GM23338 (cell line): ENCODE measurements around the gene TSPAN32. TPM values are rescaled to one million over a fixed set of nuclear protein-coding genes. Genes with fewer than 3 reads are reported as not detected.

Experiments used
- ATAC-seq: fragments of 200-7000 bp; cut with Tn5 transposase; 3 replicates; pipeline ENCODE4 v1.9.1; 2020
- DNase-seq: peaks from one replicate; pipeline ENCODE4 v3.0.0-alpha.2; 2015; ENCODE audit warnings: low spot score
- H2AFZ ChIP-seq: fragments of 200-600 bp; sonication (generic); 2 replicates; pipeline ENCODE4 v1.8.0; 2016; ENCODE audit warnings: antibody characterized with exemption, mild to moderate bottlenecking, moderate library complexity
- H3F3A ChIP-seq: fragments of 200-600 bp; sonication (generic); replicated peaks from 2 replicates; pipeline ENCODE4 v1.8.0; 2017; ENCODE audit warnings: antibody characterized with exemption, mixed run types, low read depth
- H3K27ac ChIP-seq: fragments of 200-600 bp; sonication (generic); 2 replicates; pipeline ENCODE4 v1.6.1; 2016; ENCODE audit warnings: low read depth
- H3K27me3 ChIP-seq: fragments of 200-600 bp; sonication (generic); 2 replicates; pipeline ENCODE4 v1.8.0; 2016; ENCODE audit warnings: mild to moderate bottlenecking, mixed run types, moderate library complexity; ENCODE audit not compliant: insufficient read depth
- H3K36me3 ChIP-seq: fragments of 200-600 bp; sonication (generic); 2 replicates; pipeline ENCODE4 v1.8.0; 2016; ENCODE audit warnings: mild to moderate bottlenecking; ENCODE audit not compliant: insufficient read depth
- H3K4me1 ChIP-seq: fragments of 200-600 bp; sonication (generic); 2 replicates; pipeline ENCODE4 v1.8.0; 2016; ENCODE audit warnings: mild to moderate bottlenecking, moderate library complexity; ENCODE audit not compliant: insufficient read depth
- H3K4me2 ChIP-seq: fragments of 200-600 bp; sonication (generic); 2 replicates; pipeline ENCODE4 v1.7.1; 2017; ENCODE audit warnings: mixed run types
- H3K4me3 ChIP-seq: fragments of 200-600 bp; sonication (generic); 2 replicates; pipeline ENCODE4 v1.6.1; 2016; ENCODE audit warnings: mixed run types
- H3K79me2 ChIP-seq: fragments of 200-600 bp; sonication (generic); replicated peaks from 2 replicates; pipeline ENCODE4 v1.8.0; 2017; ENCODE audit warnings: mild to moderate bottlenecking; ENCODE audit not compliant: insufficient read depth
- H3K9me2 ChIP-seq: fragments of 200-600 bp; sonication (generic); 2 replicates; pipeline ENCODE4 v1.8.0; 2017; ENCODE audit not compliant: insufficient read depth
- H4K20me1 ChIP-seq: fragments of 200-600 bp; sonication (generic); replicated peaks from 2 replicates; pipeline ENCODE4 v1.8.0; 2017; ENCODE audit warnings: mild to moderate bottlenecking; ENCODE audit not compliant: insufficient read depth
- H3K27ac Mint-ChIP-seq: 2 replicates; pipeline ENCODE4 v1.8.0; 2020; ENCODE audit warnings: inconsistent platforms, mild to moderate bottlenecking, moderate library complexity, mixed read lengths
- H3K27me3 Mint-ChIP-seq: 3 replicates; pipeline ENCODE4 v1.8.0; 2022; ENCODE audit warnings: low read depth, mild to moderate bottlenecking, moderate library complexity, mixed read lengths, inconsistent platforms; ENCODE audit not compliant: insufficient read depth, poor library complexity
- H3K36me3 Mint-ChIP-seq: 3 replicates; pipeline ENCODE4 v1.8.0; 2021; ENCODE audit warnings: low read depth, mild to moderate bottlenecking, inconsistent platforms, moderate library complexity, mixed read lengths
- H3K4me1 Mint-ChIP-seq: 3 replicates; pipeline ENCODE4 v1.8.0; 2020; ENCODE audit warnings: mild to moderate bottlenecking, inconsistent platforms, mixed read lengths
- H3K4me3 Mint-ChIP-seq: 3 replicates; pipeline ENCODE4 v1.8.0; 2021; ENCODE audit warnings: moderate library complexity, mild to moderate bottlenecking, inconsistent platforms, mixed read lengths
- H3K9me3 Mint-ChIP-seq: 3 replicates; pipeline ENCODE4 v1.8.0; 2020; ENCODE audit warnings: moderate library complexity, mild to moderate bottlenecking, inconsistent platforms, mixed read lengths
- CREB1 ChIP-seq: fragments of 250-450 bp; sonication (Bioruptor Pico); IDR thresholded peaks from 2 replicates; pipeline ENCODE4 v1.5.0; 2020; ENCODE audit warnings: low read depth, mild to moderate bottlenecking, moderate library complexity
- EZH2 ChIP-seq: fragments of 200-600 bp; sonication (generic); IDR thresholded peaks from one replicate; pipeline ENCODE4 v1.8.0; 2017; ENCODE audit warnings: antibody characterized with exemption, mild to moderate bottlenecking, low read depth; ENCODE audit not compliant: unreplicated experiment
- EZH2phosphoT487 ChIP-seq: fragments of 200-600 bp; sonication (generic); IDR thresholded peaks from one replicate; pipeline ENCODE4 v1.8.1; 2018; ENCODE audit warnings: antibody characterized with exemption; ENCODE audit not compliant: unreplicated experiment
- JUNB ChIP-seq: IDR thresholded peaks from one replicate; pipeline ENCODE4 v1.6.1; 2016; ENCODE audit warnings: antibody characterized with exemption; ENCODE audit not compliant: unreplicated experiment
- NANOG ChIP-seq: IDR thresholded peaks from 2 replicates; pipeline ENCODE4 v1.6.1; 2016; ENCODE audit warnings: antibody characterized with exemption, borderline replicate concordance
- POLR2AphosphoS5 ChIP-seq: IDR thresholded peaks from 2 replicates; pipeline ENCODE4 v1.6.1; 2016; ENCODE audit warnings: antibody characterized with exemption, low read depth
- STAT1 ChIP-seq: IDR thresholded peaks from one replicate; pipeline ENCODE4 v1.6.1; 2016; ENCODE audit warnings: antibody characterized with exemption; ENCODE audit not compliant: unreplicated experiment
- ZNF114 ChIP-seq: fragments of 250-450 bp; sonication (Bioruptor Pico); IDR thresholded peaks from 2 replicates; pipeline ENCODE4 v1.5.0; 2020; ENCODE audit warnings: mild to moderate bottlenecking, moderate library complexity
- ZNF331 ChIP-seq: fragments of 250-450 bp; sonication (Bioruptor Pico); IDR thresholded peaks from 2 replicates; pipeline ENCODE4 v1.5.0; 2020; ENCODE audit warnings: low read depth, mild to moderate bottlenecking, moderate library complexity
- polyA plus RNA-seq: library from polyadenylated mRNA; unstranded; fragments of >200 nt; fragmentation: Nextera tagmentation; extraction: Ambion mirVana; gene quantifications from 2 replicates; pipeline ENCODE4 v1.2.1, GENCODE V29; 2016
- total RNA-seq: library from RNA; depleted of rRNA; stranded (reverse); fragments of >200 nt; shearing (Covaris generic); gene quantifications from 2 replicates; pipeline ENCODE4 v1.2.3, GENCODE V29; 2014
- TF ChIP-seq, protein P1 (sequence below): fragments of 250-450 bp; sonication (Bioruptor Pico); IDR thresholded peaks from 2 replicates; pipeline ENCODE4 v1.5.0; 2020; ENCODE audit warnings: mild to moderate bottlenecking, moderate library complexity
- TF ChIP-seq, protein P2 (sequence below): IDR thresholded peaks from one replicate; pipeline ENCODE4 v1.6.1; 2018; ENCODE audit warnings: antibody characterized with exemption; ENCODE audit not compliant: unreplicated experiment
- TF ChIP-seq, protein P3 (sequence below): IDR thresholded peaks from 2 replicates; pipeline ENCODE4 v1.6.1; 2016; ENCODE audit warnings: antibody characterized with exemption
- TF ChIP-seq, protein P4 (sequence below), 2 experiments: fragments of 200-600 bp in 1 of 2; sonication (generic) in 1 of 2; conservative IDR thresholded peaks; 2 replicates each; pipeline versions ENCODE4 v1.5.1 to v1.6.1; 2016 to 2017; ENCODE audit warnings: antibody characterized with exemption in 2 of 2, low read depth in 2 of 2, mild to moderate bottlenecking in 2 of 2, moderate library complexity in 1 of 2

The TSPAN32 gene
- total and polyA plus RNA-seq, 2 experiments from 2014 or later = not detected

DNA sequence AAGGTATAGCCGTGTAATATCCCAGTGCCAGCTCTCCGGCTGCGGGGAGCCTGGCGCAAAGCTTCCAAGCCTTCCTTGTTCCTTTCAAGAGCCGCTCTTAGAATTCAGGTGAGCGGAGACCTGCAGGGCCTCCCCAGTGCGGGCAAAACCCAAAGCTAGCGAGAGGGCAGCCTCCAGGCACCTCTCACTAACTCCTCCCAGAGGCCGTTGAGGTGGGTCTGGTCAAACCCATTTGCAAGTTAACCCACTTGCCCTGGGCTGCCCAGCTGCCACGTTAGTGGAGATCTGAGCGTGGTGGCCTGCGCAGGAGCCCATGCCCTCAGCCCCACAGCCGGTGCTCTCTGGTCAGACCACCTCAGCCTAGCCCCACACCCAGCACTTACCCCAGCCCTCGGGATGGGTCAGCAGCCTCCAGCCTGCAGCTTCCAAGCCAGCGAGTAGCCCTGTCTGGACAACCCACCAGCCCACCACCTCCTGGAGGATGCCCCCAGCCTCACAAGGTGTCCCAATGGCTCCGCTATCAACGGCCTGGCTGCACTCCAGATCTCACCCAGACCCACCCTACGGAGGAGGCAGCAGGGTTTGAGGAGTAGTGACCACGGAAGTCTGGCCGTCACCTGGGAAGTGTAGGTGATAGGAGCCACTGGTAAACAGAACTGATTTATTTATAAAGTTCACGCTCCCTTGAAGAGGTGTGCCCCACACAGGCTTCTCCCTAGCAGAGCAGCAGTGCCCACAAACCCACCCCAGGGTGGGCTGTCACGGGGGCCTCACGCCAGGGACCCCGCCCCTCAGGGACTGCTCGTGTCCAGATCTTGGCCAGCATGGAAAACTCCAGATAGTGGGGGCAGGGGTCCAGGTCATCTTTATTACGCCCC, 33.7 kb upstream of the TSPAN32 start:
- H3F3A ChIP-seq = no peaks in the 10 kb centered on the region
- ATAC-seq = no peak
- Mint-ChIP-seq H3K27me3 (peaks cover 51% of the 10 kb centered on the region), H3K9me3 (peaks cover 5% of the 10 kb centered on the region; the same call in 2 of the 3 replicates), H3K36me3 (no peaks in the 10 kb centered on the region), H3K4me3 (peak overlapping the region; percentile 65), H3K27ac (no peak overlapping the region), H3K4me1 (peaks cover 12% of the 10 kb centered on the region)
- no peaks in the 10 kb centered on the region for H3K36me3 ChIP-seq
- no peak for TF ChIP-seq CREB1 (CRISPR knock-in tag)
- TF ChIP-seq STAT1 = no peak
- TF ChIP-seq JUNB = no peak
- TF ChIP-seq, protein P1, sequence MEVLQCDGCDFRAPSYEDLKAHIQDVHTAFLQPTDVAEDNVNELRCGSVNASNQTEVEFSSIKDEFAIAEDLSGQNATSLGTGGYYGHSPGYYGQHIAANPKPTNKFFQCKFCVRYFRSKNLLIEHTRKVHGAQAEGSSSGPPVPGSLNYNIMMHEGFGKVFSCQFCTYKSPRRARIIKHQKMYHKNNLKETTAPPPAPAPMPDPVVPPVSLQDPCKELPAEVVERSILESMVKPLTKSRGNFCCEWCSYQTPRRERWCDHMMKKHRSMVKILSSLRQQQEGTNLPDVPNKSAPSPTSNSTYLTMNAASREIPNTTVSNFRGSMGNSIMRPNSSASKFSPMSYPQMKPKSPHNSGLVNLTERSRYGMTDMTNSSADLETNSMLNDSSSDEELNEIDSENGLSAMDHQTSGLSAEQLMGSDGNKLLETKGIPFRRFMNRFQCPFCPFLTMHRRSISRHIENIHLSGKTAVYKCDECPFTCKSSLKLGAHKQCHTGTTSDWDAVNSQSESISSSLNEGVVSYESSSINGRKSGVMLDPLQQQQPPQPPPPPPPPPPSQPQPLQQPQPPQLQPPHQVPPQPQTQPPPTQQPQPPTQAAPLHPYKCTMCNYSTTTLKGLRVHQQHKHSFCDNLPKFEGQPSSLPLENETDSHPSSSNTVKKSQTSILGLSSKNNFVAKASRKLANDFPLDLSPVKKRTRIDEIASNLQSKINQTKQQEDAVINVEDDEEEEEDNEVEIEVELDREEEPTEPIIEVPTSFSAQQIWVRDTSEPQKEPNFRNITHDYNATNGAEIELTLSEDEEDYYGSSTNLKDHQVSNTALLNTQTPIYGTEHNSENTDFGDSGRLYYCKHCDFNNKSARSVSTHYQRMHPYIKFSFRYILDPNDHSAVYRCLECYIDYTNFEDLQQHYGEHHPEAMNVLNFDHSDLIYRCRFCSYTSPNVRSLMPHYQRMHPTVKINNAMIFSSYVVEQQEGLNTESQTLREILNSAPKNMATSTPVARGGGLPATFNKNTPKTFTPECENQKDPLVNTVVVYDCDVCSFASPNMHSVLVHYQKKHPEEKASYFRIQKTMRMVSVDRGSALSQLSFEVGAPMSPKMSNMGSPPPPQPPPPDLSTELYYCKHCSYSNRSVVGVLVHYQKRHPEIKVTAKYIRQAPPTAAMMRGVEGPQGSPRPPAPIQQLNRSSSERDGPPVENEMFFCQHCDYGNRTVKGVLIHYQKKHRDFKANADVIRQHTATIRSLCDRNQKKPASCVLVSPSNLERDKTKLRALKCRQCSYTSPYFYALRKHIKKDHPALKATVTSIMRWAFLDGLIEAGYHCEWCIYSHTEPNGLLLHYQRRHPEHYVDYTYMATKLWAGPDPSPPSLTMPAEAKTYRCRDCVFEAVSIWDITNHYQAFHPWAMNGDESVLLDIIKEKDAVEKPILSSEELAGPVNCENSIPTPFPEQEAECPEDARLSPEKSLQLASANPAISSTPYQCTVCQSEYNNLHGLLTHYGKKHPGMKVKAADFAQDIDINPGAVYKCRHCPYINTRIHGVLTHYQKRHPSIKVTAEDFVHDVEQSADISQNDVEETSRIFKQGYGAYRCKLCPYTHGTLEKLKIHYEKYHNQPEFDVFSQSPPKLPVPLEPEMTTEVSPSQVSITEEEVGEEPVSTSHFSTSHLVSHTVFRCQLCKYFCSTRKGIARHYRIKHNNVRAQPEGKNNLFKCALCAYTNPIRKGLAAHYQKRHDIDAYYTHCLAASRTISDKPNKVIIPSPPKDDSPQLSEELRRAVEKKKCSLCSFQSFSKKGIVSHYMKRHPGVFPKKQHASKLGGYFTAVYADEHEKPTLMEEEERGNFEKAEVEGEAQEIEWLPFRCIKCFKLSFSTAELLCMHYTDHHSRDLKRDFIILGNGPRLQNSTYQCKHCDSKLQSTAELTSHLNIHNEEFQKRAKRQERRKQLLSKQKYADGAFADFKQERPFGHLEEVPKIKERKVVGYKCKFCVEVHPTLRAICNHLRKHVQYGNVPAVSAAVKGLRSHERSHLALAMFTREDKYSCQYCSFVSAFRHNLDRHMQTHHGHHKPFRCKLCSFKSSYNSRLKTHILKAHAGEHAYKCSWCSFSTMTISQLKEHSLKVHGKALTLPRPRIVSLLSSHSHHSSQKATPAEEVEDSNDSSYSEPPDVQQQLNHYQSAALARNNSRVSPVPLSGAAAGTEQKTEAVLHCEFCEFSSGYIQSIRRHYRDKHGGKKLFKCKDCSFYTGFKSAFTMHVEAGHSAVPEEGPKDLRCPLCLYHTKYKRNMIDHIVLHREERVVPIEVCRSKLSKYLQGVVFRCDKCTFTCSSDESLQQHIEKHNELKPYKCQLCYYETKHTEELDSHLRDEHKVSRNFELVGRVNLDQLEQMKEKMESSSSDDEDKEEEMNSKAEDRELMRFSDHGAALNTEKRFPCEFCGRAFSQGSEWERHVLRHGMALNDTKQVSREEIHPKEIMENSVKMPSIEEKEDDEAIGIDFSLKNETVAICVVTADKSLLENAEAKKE (CRISPR knock-in tag) = no peak
- TF ChIP-seq, protein P2, sequence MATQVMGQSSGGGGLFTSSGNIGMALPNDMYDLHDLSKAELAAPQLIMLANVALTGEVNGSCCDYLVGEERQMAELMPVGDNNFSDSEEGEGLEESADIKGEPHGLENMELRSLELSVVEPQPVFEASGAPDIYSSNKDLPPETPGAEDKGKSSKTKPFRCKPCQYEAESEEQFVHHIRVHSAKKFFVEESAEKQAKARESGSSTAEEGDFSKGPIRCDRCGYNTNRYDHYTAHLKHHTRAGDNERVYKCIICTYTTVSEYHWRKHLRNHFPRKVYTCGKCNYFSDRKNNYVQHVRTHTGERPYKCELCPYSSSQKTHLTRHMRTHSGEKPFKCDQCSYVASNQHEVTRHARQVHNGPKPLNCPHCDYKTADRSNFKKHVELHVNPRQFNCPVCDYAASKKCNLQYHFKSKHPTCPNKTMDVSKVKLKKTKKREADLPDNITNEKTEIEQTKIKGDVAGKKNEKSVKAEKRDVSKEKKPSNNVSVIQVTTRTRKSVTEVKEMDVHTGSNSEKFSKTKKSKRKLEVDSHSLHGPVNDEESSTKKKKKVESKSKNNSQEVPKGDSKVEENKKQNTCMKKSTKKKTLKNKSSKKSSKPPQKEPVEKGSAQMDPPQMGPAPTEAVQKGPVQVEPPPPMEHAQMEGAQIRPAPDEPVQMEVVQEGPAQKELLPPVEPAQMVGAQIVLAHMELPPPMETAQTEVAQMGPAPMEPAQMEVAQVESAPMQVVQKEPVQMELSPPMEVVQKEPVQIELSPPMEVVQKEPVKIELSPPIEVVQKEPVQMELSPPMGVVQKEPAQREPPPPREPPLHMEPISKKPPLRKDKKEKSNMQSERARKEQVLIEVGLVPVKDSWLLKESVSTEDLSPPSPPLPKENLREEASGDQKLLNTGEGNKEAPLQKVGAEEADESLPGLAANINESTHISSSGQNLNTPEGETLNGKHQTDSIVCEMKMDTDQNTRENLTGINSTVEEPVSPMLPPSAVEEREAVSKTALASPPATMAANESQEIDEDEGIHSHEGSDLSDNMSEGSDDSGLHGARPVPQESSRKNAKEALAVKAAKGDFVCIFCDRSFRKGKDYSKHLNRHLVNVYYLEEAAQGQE = no peak
- TF ChIP-seq, protein P3, sequence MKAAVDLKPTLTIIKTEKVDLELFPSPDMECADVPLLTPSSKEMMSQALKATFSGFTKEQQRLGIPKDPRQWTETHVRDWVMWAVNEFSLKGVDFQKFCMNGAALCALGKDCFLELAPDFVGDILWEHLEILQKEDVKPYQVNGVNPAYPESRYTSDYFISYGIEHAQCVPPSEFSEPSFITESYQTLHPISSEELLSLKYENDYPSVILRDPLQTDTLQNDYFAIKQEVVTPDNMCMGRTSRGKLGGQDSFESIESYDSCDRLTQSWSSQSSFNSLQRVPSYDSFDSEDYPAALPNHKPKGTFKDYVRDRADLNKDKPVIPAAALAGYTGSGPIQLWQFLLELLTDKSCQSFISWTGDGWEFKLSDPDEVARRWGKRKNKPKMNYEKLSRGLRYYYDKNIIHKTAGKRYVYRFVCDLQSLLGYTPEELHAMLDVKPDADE = no peak
- no peak for TF ChIP-seq ZNF114 (CRISPR knock-in tag)
- no peak for TF ChIP-seq EZH2
- no peak for TF ChIP-seq POLR2AphosphoS5
- TF ChIP-seq ZNF331 (CRISPR knock-in tag) = no peak
- TF ChIP-seq, protein P4, sequence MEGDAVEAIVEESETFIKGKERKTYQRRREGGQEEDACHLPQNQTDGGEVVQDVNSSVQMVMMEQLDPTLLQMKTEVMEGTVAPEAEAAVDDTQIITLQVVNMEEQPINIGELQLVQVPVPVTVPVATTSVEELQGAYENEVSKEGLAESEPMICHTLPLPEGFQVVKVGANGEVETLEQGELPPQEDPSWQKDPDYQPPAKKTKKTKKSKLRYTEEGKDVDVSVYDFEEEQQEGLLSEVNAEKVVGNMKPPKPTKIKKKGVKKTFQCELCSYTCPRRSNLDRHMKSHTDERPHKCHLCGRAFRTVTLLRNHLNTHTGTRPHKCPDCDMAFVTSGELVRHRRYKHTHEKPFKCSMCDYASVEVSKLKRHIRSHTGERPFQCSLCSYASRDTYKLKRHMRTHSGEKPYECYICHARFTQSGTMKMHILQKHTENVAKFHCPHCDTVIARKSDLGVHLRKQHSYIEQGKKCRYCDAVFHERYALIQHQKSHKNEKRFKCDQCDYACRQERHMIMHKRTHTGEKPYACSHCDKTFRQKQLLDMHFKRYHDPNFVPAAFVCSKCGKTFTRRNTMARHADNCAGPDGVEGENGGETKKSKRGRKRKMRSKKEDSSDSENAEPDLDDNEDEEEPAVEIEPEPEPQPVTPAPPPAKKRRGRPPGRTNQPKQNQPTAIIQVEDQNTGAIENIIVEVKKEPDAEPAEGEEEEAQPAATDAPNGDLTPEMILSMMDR (conservative IDR thresholded peaks at IDR 0.05; ENCODE audit: low read depth in 2 of 2) = no peak
- no peak for TF ChIP-seq NANOG
- no peak for TF ChIP-seq EZH2phosphoT487
- peak overlapping the region; percentile 58 for H3K4me3 ChIP-seq
- H3K4me2 ChIP-seq = peak overlapping the region; percentile 80
- H3K79me2 ChIP-seq = no peaks in the 10 kb centered on the region
- DNase-seq = peak; percentile 15
- peak overlapping the region; percentile 69; the same call in 1 of the 2 replicates for H2AFZ ChIP-seq
- no peak overlapping the region for H3K27ac ChIP-seq
- peaks cover 6% of the 10 kb centered on the region for H3K4me1 ChIP-seq
- H3K9me2 ChIP-seq = no peaks in the 10 kb centered on the region
- no peaks in the 10 kb centered on the region for H4K20me1 ChIP-seq
- H3K27me3 ChIP-seq = peaks cover 60% of the 10 kb centered on the region
